HL-60 (cell line): ENCODE data around the gene CST8.

Source experiments
- DNase-seq, 2 experiments: peaks; one replicate each; pipeline ENCODE4 v3.0.0-alpha.2; 2010 to 2020; ENCODE audit warnings: low read depth in 1 of 2, low spot score in 1 of 2
- H3K27ac ChIP-seq: fragments of 250-450 bp; sonication (Bioruptor Pico); replicated peaks from 2 replicates; pipeline ENCODE4 v1.5.1; 2020; ENCODE audit warnings: mild to moderate bottlenecking, moderate library complexity
- H3K27me3 ChIP-seq: fragments of 250-450 bp; sonication (Bioruptor Pico); 2 replicates; pipeline ENCODE4 v1.5.1; 2021; ENCODE audit warnings: mild to moderate bottlenecking, moderate library complexity; ENCODE audit not compliant: insufficient read depth, poor library complexity, severe bottlenecking
- H3K4me3 ChIP-seq: replicated peaks from 2 replicates; pipeline ENCODE4 v1.5.1; 2011; ENCODE audit warnings: mild to moderate bottlenecking, control low read depth, low read length; ENCODE audit not compliant: insufficient read depth
- CTCF ChIP-seq: IDR thresholded peaks from one replicate; pipeline ENCODE4 v1.5.1; 2011; ENCODE audit warnings: low read length, control low read depth, inconsistent platforms; ENCODE audit not compliant: insufficient read depth
- GABPA ChIP-seq: IDR thresholded peaks from 2 replicates; pipeline ENCODE4 v1.6.1; 2012; ENCODE audit warnings: low read depth
- POLR2AphosphoS5 ChIP-seq: IDR thresholded peaks from 2 replicates; pipeline ENCODE4 v1.6.1; 2012; ENCODE audit warnings: low read depth
- REST ChIP-seq: IDR thresholded peaks from 2 replicates; pipeline ENCODE4 v1.6.1; 2012; ENCODE audit warnings: low read depth; ENCODE audit not compliant: insufficient replicate concordance
- SPI1 ChIP-seq: IDR thresholded peaks from 2 replicates; pipeline ENCODE4 v1.6.1; 2012; ENCODE audit warnings: low read depth, mild to moderate bottlenecking, borderline replicate concordance

CST8 gene

GRCh38 chr20:23445596-23446217 lies 45.2 kb upstream of the CST8 start:
- no peak for TF ChIP-seq CTCF
- no peak for TF ChIP-seq REST
- no peak for TF ChIP-seq POLR2AphosphoS5
- no peak for TF ChIP-seq GABPA
- no peak for TF ChIP-seq SPI1
- Histone ChIP-seq H3K27ac (no peak overlapping the region), H3K27me3 (no peaks in the 10 kb centered on the region), H3K4me3 (no peak overlapping the region)
- DNase-seq, result no peak

- Histone ChIP-seq H3K4me3 (no peak overlapping the region), H3K27ac (no peak overlapping the region), H3K27me3 (no peaks in the 10 kb centered on the region)
- DNase-seq, result peak; percentile 6 to 51
- TF ChIP-seq SPI1, result no peak
- peak; percentile 45 for TF ChIP-seq CTCF
- TF ChIP-seq GABPA, result no peak
- no peak for TF ChIP-seq POLR2AphosphoS5
- TF ChIP-seq REST, result no peak
Measured at GRCh38 chr20:23446505-23446904, 44.4 kb upstream of the CST8 start.

GRCh38 chr20:23448167-23448566 lies 42.8 kb upstream of the CST8 start:
- DNase-seq, result no peak
- H3K27me3 ChIP-seq, result no peaks in the 10 kb centered on the region
- H3K27ac ChIP-seq, result no peak overlapping the region
- no peak for TF ChIP-seq REST
- no peak overlapping the region for H3K4me3 ChIP-seq

GRCh38 chr20:23449421-23449820 lies 41.5 kb upstream of the CST8 start:
- TF ChIP-seq GABPA, result no peak
- TF ChIP-seq SPI1, result peak; percentile 87
- peak; percentile 12 to 68 for DNase-seq
- H3K4me3 ChIP-seq, result no peak overlapping the region
- no peak overlapping the region for H3K27ac ChIP-seq
- H3K27me3 ChIP-seq, result no peaks in the 10 kb centered on the region
